Keratinocyte (primary cell): Measurements from ENCODE around the gene C18orf54. TPM values are rescaled to one million over a fixed set of nuclear protein-coding genes. Genes with fewer than 3 reads are reported as not detected.

Experiments
- DNase-seq: peaks from one replicate; pipeline ENCODE4 v3.0.0-alpha.2; 2011; ENCODE audit warnings: low read depth, missing footprints, low spot score
- FAIRE-seq: peaks from 2 replicates; lab custom pipeline; 2011; peaks lifted over from hg19 to GRCh38; lab: Jason Lieb, UNC
- H2AFZ ChIP-seq: 2 replicates; pipeline ENCODE4 v1.6.0; 2012; ENCODE audit warnings: low read length, control low read depth, inconsistent platforms; ENCODE audit not compliant: control insufficient read depth
- H3K27ac ChIP-seq: 2 replicates; pipeline ENCODE4 v1.5.1; 2011; ENCODE audit warnings: low read length; ENCODE audit not compliant: control insufficient read depth, insufficient read depth
- H3K27me3 ChIP-seq: 3 replicates; pipeline ENCODE4 v1.6.0; 2011; ENCODE audit warnings: low read length; ENCODE audit not compliant: control insufficient read depth, insufficient read depth; ENCODE audit errors: extremely low read depth
- H3K36me3 ChIP-seq, 2 experiments: 2 replicates in 1 of 2; 3 replicates in 1 of 2; pipeline ENCODE4 v1.5.1; 2011; ENCODE audit warnings: low read length in 2 of 2, mild to moderate bottlenecking in 1 of 2; ENCODE audit not compliant: control insufficient read depth in 2 of 2, insufficient read depth in 2 of 2; ENCODE audit errors: extremely low read depth in 1 of 2
- H3K4me1 ChIP-seq: 3 replicates; pipeline ENCODE4 v1.5.1; 2011; ENCODE audit warnings: low read length; ENCODE audit not compliant: control insufficient read depth, insufficient read depth; ENCODE audit errors: extremely low read depth
- H3K4me2 ChIP-seq: 3 replicates; pipeline ENCODE4 v1.6.0; 2011; ENCODE audit warnings: low read depth, low read length; ENCODE audit not compliant: control insufficient read depth, insufficient read depth; ENCODE audit errors: extremely low read depth
- H3K4me3 ChIP-seq, 3 experiments: fragments of 200-600 bp in 1 of 3; sonication (generic) in 1 of 3; 2 replicates in 2 of 3; 3 replicates in 1 of 3; pipeline ENCODE4 v1.5.1; 2011 to 2016; ENCODE audit warnings: low read length in 3 of 3, mild to moderate bottlenecking in 3 of 3, control low read depth in 2 of 3, inconsistent platforms in 1 of 3, low read depth in 1 of 3, mixed read lengths in 1 of 3, mixed run types in 1 of 3, moderate library complexity in 1 of 3; ENCODE audit not compliant: control insufficient read depth in 2 of 3, insufficient read depth in 2 of 3; ENCODE audit errors: extremely low read depth in 1 of 3
- H3K79me2 ChIP-seq: 2 replicates; pipeline ENCODE4 v1.6.0; 2012; ENCODE audit warnings: low read length; ENCODE audit not compliant: control insufficient read depth, insufficient read depth
- H3K9ac ChIP-seq: 3 replicates; pipeline ENCODE4 v1.6.0; 2011; ENCODE audit warnings: low read length; ENCODE audit not compliant: control insufficient read depth, insufficient read depth; ENCODE audit errors: extremely low read depth
- H3K9me1 ChIP-seq: 3 replicates; pipeline ENCODE4 v1.6.0; 2011; ENCODE audit warnings: low read length; ENCODE audit not compliant: control insufficient read depth, insufficient read depth; ENCODE audit errors: extremely low read depth
- H3K9me3 ChIP-seq: 2 replicates; pipeline ENCODE4 v1.5.1; 2012; ENCODE audit warnings: low read depth, low read length; ENCODE audit not compliant: control insufficient read depth
- H4K20me1 ChIP-seq: 3 replicates; pipeline ENCODE4 v1.6.0; 2011; ENCODE audit warnings: low read length; ENCODE audit not compliant: control insufficient read depth, insufficient read depth; ENCODE audit errors: extremely low read depth
- EZH2 ChIP-seq: IDR thresholded peaks from one replicate; pipeline ENCODE4 v1.6.1; 2012; ENCODE audit warnings: inconsistent platforms, mild to moderate bottlenecking, low read length, moderate library complexity
- dilution Hi-C: fragments of 300-500 bp; cut with MboI; formaldehyde crosslinking; loops from one replicate; pipeline ENCODE4 v1.7.0; 2020; ENCODE audit warnings: low sequenced_read_pairs; ENCODE audit not compliant: extremely low pct_ligation_motif_present
- polyA plus RNA-seq, 5 experiments: library from polyadenylated mRNA; depleted of rRNA in 3 of 5; stranded (reverse) in 3 of 5; stranded (forward) in 1 of 5; unstranded in 1 of 5; fragments of >200 nt; gene quantifications; 1 replicate in 1 of 5; 2 replicates in 3 of 5; 3 replicates in 1 of 5; pipeline versions ENCODE4 v1.2.1 to v1.2.3, GENCODE V29; 2011 to 2012; ENCODE audit warnings: missing spikeins in 2 of 5, low read depth in 1 of 5, low replicate concordance in 1 of 5
- TF ChIP-seq, protein P1 (sequence below), 3 experiments: IDR thresholded peaks in 1 of 3; conservative IDR thresholded peaks in 1 of 3; optimal IDR thresholded peaks in 1 of 3; 2 replicates in 2 of 3; 3 replicates in 1 of 3; pipeline versions ENCODE3 to v1.5.1; 2011; ENCODE audit warnings: low read length in 3 of 3, mild to moderate bottlenecking in 3 of 3, moderate library complexity in 2 of 3, control low read depth in 1 of 3, inconsistent platforms in 1 of 3; ENCODE audit not compliant: insufficient read depth in 2 of 3; ENCODE audit errors: extremely low read depth in 1 of 3

C18orf54 gene
- polyA plus RNA-seq, 1 donor (not counting 4 experiments of a cell fraction or from before 2014, with no cell fraction given) = 5.1 TPM

DNA sequence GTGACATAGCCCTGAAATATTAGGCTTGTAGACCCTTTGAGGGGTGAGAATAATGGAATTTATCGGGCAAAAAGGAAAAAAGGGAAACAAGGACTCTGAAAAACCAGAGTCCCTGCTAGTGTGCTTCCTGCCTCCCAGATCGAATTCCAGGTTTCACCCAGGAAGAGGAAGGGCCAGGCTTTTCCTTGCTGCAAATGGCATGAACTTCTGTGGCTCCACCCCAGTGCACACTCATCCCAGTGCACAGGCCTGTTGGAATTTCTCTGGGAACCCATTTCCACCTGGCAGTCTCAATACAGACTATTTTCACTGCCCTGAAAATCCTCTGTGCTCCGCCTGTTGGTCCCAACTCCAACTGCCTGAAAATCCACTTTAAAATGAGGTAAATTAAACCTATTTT, 29.9 kb downstream of the C18orf54 start:
- no peaks in the 10 kb centered on the region for H3K36me3 ChIP-seq
- peak overlapping the region; percentile 58 for H2AFZ ChIP-seq

GRCh38 chr18:54388203-54389142, 30.8 kb downstream of the C18orf54 start:
- FAIRE-seq (peak; percentile 83), DNase-seq (peak; percentile 77)
- H3K9ac ChIP-seq = no peak overlapping the region
- no peaks in the 10 kb centered on the region for H4K20me1 ChIP-seq
- no peaks in the 10 kb centered on the region for H3K36me3 ChIP-seq
- TF ChIP-seq, protein P1, sequence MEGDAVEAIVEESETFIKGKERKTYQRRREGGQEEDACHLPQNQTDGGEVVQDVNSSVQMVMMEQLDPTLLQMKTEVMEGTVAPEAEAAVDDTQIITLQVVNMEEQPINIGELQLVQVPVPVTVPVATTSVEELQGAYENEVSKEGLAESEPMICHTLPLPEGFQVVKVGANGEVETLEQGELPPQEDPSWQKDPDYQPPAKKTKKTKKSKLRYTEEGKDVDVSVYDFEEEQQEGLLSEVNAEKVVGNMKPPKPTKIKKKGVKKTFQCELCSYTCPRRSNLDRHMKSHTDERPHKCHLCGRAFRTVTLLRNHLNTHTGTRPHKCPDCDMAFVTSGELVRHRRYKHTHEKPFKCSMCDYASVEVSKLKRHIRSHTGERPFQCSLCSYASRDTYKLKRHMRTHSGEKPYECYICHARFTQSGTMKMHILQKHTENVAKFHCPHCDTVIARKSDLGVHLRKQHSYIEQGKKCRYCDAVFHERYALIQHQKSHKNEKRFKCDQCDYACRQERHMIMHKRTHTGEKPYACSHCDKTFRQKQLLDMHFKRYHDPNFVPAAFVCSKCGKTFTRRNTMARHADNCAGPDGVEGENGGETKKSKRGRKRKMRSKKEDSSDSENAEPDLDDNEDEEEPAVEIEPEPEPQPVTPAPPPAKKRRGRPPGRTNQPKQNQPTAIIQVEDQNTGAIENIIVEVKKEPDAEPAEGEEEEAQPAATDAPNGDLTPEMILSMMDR (optimal IDR thresholded peaks at IDR 0.05 in 1 of 3, IDR thresholded peaks at IDR 0.05 in 1 of 3, conservative IDR thresholded peaks at IDR 0.05 in 1 of 3; ENCODE audit: extremely low read depth in 1 of 3, insufficient read depth in 2 of 3, low read length in 3 of 3) = no peak
- no peak for TF ChIP-seq EZH2
- H3K9me3 ChIP-seq = no peaks in the 10 kb centered on the region
- H3K4me2 ChIP-seq = peak overlapping the region; percentile 75
- no peaks in the 10 kb centered on the region for H3K27me3 ChIP-seq
- peak overlapping the region; percentile 57 for H3K27ac ChIP-seq
- no peaks in the 10 kb centered on the region for H3K9me1 ChIP-seq
- H2AFZ ChIP-seq = peak overlapping the region; percentile 1
- dilution Hi-C loops = no loop called here
- H3K4me1 ChIP-seq = peaks cover 22% of the 10 kb centered on the region
- H3K79me2 ChIP-seq = no peaks in the 10 kb centered on the region
- H3K4me3 ChIP-seq = no peak overlapping the region

More for the DNA sequence above, 29.9 kb downstream of the C18orf54 start:
- H3K27ac ChIP-seq = no peak overlapping the region
- no peaks in the 10 kb centered on the region for H3K9me1 ChIP-seq
- no peaks in the 10 kb centered on the region for H4K20me1 ChIP-seq
- FAIRE-seq (no peak), DNase-seq (no peak)
- H3K4me1 ChIP-seq = peaks cover 22% of the 10 kb centered on the region
- H3K27me3 ChIP-seq = no peaks in the 10 kb centered on the region
- H3K4me2 ChIP-seq = peak overlapping the region; percentile 4
- TF ChIP-seq, protein P1 (optimal IDR thresholded peaks at IDR 0.05 in 1 of 3, IDR thresholded peaks at IDR 0.05 in 1 of 3, conservative IDR thresholded peaks at IDR 0.05 in 1 of 3; ENCODE audit: extremely low read depth in 1 of 3, insufficient read depth in 2 of 3, low read length in 3 of 3) = no peak
- no peak for TF ChIP-seq EZH2
- no peak overlapping the region for H3K9ac ChIP-seq
- no peaks in the 10 kb centered on the region for H3K9me3 ChIP-seq
- H3K4me3 ChIP-seq = no peak overlapping the region
- H3K79me2 ChIP-seq = no peaks in the 10 kb centered on the region
- dilution Hi-C loops = no loop called here
